PC-3 (cell line): ENCODE results near the gene CLMN. TPM values are rescaled to one million over a fixed set of nuclear protein-coding genes. Genes with fewer than 3 reads are reported as not detected.
"Not testable (repeated sequence)": the region's sequence is repeated elsewhere in the genome, so short reads cannot be mapped to it uniquely, and the experiment has no call there.

Experiments
- ATAC-seq: fragments of 200-7000 bp; cut with Tn5 transposase; 2 replicates; pipeline ENCODE4 v1.9.1; 2020; ENCODE audit warnings: mild to moderate bottlenecking, moderate library complexity
- BruUV-seq: library from RNA; stranded (reverse); fragments of 400-500 nt; replicated peaks from 2 replicates; lab custom pipeline; 2021; lab: Mats Ljungman, UMichigan
- CTCF ChIA-PET: fragments of 300-600 bp; sonication (Branson Sonifier 250); formaldehyde crosslinking; loops from one replicate; lab custom pipeline; 2022; ENCODE audit warnings: antibody characterized with exemption; lab: Charles Lee
- POLR2A ChIA-PET: fragments of 300-600 bp; sonication (Branson Sonifier 250); formaldehyde crosslinking; loops from one replicate; lab custom pipeline; 2022; ENCODE audit warnings: antibody characterized with exemption; ENCODE audit not compliant: unreplicated experiment; lab: Charles Lee
- DNase-seq: peaks from one replicate; pipeline ENCODE4 v3.0.0-alpha.2; 2015
- H2AFZ ChIP-seq: fragments of 300-600 bp; sonication (generic); 2 replicates; pipeline ENCODE4 v1.6.0; 2016; ENCODE audit warnings: antibody characterized with exemption, low read length
- H3F3A ChIP-seq: fragments of 300-600 bp; sonication (generic); one replicate; pipeline ENCODE4 v1.6.0; 2017; ENCODE audit warnings: antibody characterized with exemption, low read length, control low read depth, mild to moderate bottlenecking; ENCODE audit not compliant: unreplicated experiment
- H3K27ac ChIP-seq: fragments of 300-600 bp; sonication (generic); 2 replicates; pipeline ENCODE4 v1.5.1; 2016; ENCODE audit warnings: mild to moderate bottlenecking, low read length
- H3K27me3 ChIP-seq: fragments of 300-600 bp; sonication (generic); 2 replicates; pipeline ENCODE4 v1.6.1; 2016; ENCODE audit warnings: low read length, mixed read lengths
- H3K36me3 ChIP-seq: fragments of 300-600 bp; sonication (generic); 2 replicates; pipeline ENCODE4 v1.6.1; 2016; ENCODE audit warnings: low read depth, mixed run types, low read length, mixed read lengths
- H3K4me1 ChIP-seq: fragments of 300-600 bp; sonication (generic); 2 replicates; pipeline ENCODE4 v1.5.1; 2016; ENCODE audit warnings: low read length; ENCODE audit not compliant: insufficient read depth
- H3K4me2 ChIP-seq: fragments of 300-600 bp; sonication (generic); 2 replicates; pipeline ENCODE4 v1.6.0; 2016; ENCODE audit warnings: low read length
- H3K4me3 ChIP-seq: fragments of 300-600 bp; sonication (generic); 2 replicates; pipeline ENCODE4 v1.5.1; 2016; ENCODE audit warnings: mild to moderate bottlenecking, low read length, mixed read lengths
- H3K79me2 ChIP-seq: fragments of 300-600 bp; sonication (generic); 2 replicates; pipeline ENCODE4 v1.6.1; 2017; ENCODE audit warnings: low read length, mixed read lengths
- H3K9ac ChIP-seq: fragments of 300-600 bp; sonication (generic); 2 replicates; pipeline ENCODE4 v1.6.0; 2016; ENCODE audit warnings: mild to moderate bottlenecking, low read length
- H3K9me2 ChIP-seq: fragments of 300-600 bp; sonication (generic); replicated peaks from 2 replicates; pipeline ENCODE4 v1.6.1; 2016; ENCODE audit warnings: mixed run types, low read length, mixed read lengths
- H3K9me3 ChIP-seq: fragments of 300-600 bp; sonication (generic); 2 replicates; pipeline ENCODE4 v1.6.1; 2016; ENCODE audit warnings: low read length, mixed read lengths
- H4K20me1 ChIP-seq: fragments of 300-600 bp; sonication (generic); 2 replicates; pipeline ENCODE4 v1.6.1; 2016; ENCODE audit warnings: low read length, mixed read lengths
- CTCF ChIP-seq: fragments of 300-600 bp; sonication (generic); conservative IDR thresholded peaks from 2 replicates; pipeline ENCODE4 v1.5.1; 2017; ENCODE audit warnings: antibody characterized with exemption, low read depth, mild to moderate bottlenecking, low read length
- EZH2 ChIP-seq: fragments of 300-600 bp; sonication (generic); IDR thresholded peaks from one replicate; pipeline ENCODE4 v1.6.1; 2017; ENCODE audit warnings: antibody characterized with exemption, mild to moderate bottlenecking, low read length; ENCODE audit not compliant: unreplicated experiment
- EZH2phosphoT487 ChIP-seq: fragments of 300-600 bp; sonication (generic); IDR thresholded peaks from 2 replicates; pipeline ENCODE4 v1.6.1; 2018; ENCODE audit warnings: mild to moderate bottlenecking, antibody characterized with exemption, low read length, borderline replicate concordance
- intact Hi-C: fragments of 100-400 bp; cut with micrococcal nuclease; formaldehyde crosslinking; loops from 2 replicates; pipeline ENCODE4 v1.9.0; 2023
- total RNA-seq: library from RNA; depleted of rRNA; stranded (reverse); fragments of >200 nt; gene quantifications from 2 replicates; pipeline ENCODE4 v1.2.3, GENCODE V29; 2014

The CLMN gene
- total RNA-seq, 1 experiment from 2014 or later, result 3.5 TPM

GRCh38 chr14:95180966-95181741 lies 138.6 kb downstream of the CLMN start:
- Histone ChIP-seq H3K27me3 (no peaks in the 10 kb centered on the region), H3K79me2 (no peaks in the 10 kb centered on the region), H3K4me3 (no peak overlapping the region), H3K4me1 (no peaks in the 10 kb centered on the region), H3K9ac (no peak overlapping the region), H3K4me2 (no peak overlapping the region), H3K36me3 (no peaks in the 10 kb centered on the region), H2AFZ (no peak overlapping the region), H3K9me2 (no peaks in the 10 kb centered on the region), H4K20me1 (no peaks in the 10 kb centered on the region), H3F3A (no peaks in the 10 kb centered on the region), H3K9me3 (no peaks in the 10 kb centered on the region), H3K27ac (no peak overlapping the region)
- intact Hi-C loops, result no loop called here
- no peak for DNase-seq
- BruUV-seq, result no TSS peak
- no peak for ATAC-seq
- ChIA-PET POLR2A (no interaction called here), CTCF (no interaction called here)
- TF ChIP-seq CTCF (no peak), EZH2 (no peak), EZH2phosphoT487 (no peak)

- H4K20me1 ChIP-seq, H3K9ac ChIP-seq, H3K9me2 ChIP-seq, H3K9me3 ChIP-seq, ATAC-seq, H3K4me3 ChIP-seq, H2AFZ ChIP-seq, H3K36me3 ChIP-seq, H3F3A ChIP-seq, BruUV-seq, H3K4me2 ChIP-seq, intact Hi-C loops, H3K4me1 ChIP-seq, H3K27ac ChIP-seq, H3K79me2 ChIP-seq, DNase-seq, CTCF ChIA-PET, POLR2A ChIA-PET, H3K27me3 ChIP-seq: not testable (repeated sequence)
Measured at GRCh38 chr14:95175670-95176069, 144.0 kb downstream of the CLMN start.

GRCh38 chr14:95174184-95174792 lies 145.4 kb downstream of the CLMN start:
- intact Hi-C loops, result no loop called here
- Histone ChIP-seq H3K36me3 (no peaks in the 10 kb centered on the region), H3K4me3 (no peak overlapping the region), H4K20me1 (no peaks in the 10 kb centered on the region), H3K9me2 (no peaks in the 10 kb centered on the region), H3K27ac (no peak overlapping the region), H3K4me1 (no peaks in the 10 kb centered on the region), H3K79me2 (no peaks in the 10 kb centered on the region), H2AFZ (no peak overlapping the region), H3K27me3 (no peaks in the 10 kb centered on the region), H3K9ac (no peak overlapping the region), H3K4me2 (no peak overlapping the region), H3F3A (no peaks in the 10 kb centered on the region), H3K9me3 (no peaks in the 10 kb centered on the region)
- ChIA-PET CTCF (no interaction called here), POLR2A (no interaction called here)
- DNase-seq, result peak; percentile 7
- ATAC-seq, result no peak
- TF ChIP-seq CTCF (peak; percentile 48), EZH2 (no peak), EZH2phosphoT487 (no peak)
- no TSS peak for BruUV-seq
